ENCODE results near the gene SERPINH1.

Gene SERPINH1

DNA sequence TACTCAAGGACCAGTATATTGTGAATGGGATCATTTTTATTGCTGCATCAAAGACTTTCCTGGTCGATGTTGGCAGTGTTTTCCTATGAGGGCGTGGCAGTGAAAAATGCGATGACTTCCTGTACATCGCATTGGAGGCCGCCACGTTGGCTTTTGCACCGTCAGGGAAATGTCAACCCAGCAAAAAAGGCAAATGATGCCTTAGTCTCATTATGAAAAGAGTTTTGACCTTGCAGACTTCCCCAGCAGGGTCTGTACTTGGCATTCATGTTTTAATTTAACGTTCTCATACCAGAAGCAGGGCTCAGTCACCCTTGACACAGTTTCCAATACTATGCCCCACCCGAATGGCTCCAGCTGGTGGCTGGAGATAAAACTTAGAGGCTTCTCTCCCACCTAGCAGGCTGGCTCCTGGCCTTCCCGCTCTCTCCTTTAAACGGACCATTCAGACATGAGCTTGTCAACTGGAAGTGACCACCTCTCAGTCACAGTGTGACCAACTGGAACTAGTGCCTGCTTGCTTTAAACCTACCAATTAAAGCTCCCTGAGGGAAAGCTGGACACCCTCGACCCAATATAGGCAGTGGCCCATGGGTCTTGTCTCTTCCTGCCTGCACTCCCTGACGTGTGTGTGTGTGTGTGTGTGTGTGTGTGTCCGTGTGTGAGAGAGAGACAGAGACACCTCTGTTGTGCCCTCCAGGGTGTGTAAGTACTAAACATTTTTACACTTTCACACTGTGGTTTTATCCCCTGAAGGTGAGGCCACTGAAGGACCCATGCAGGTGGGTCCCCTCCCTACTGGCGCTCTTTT, 27.6 kb upstream of the SERPINH1 start:
- Histone ChIP-seq H3K27me3 (ENCODE audit: control insufficient read depth in 1 of 2, insufficient read depth in 2 of 2, low read length in 2 of 2) (no peaks in the 10 kb centered on the region), H3K9ac (ENCODE audit: low read length) (no peak overlapping the region), H3K27ac (ENCODE audit: low read depth, low read length) (no peak overlapping the region), H3K9me3 (ENCODE audit: low read length) (no peaks in the 10 kb centered on the region), H3K36me3 (ENCODE audit: insufficient read depth, low read length) (no peaks in the 10 kb centered on the region), H3K4me1 (ENCODE audit: insufficient read depth, low read length) (no peaks in the 10 kb centered on the region), H3K4me3 (ENCODE audit: low read depth in 1 of 2, low read length in 2 of 2) (no peak overlapping the region)

DNA sequence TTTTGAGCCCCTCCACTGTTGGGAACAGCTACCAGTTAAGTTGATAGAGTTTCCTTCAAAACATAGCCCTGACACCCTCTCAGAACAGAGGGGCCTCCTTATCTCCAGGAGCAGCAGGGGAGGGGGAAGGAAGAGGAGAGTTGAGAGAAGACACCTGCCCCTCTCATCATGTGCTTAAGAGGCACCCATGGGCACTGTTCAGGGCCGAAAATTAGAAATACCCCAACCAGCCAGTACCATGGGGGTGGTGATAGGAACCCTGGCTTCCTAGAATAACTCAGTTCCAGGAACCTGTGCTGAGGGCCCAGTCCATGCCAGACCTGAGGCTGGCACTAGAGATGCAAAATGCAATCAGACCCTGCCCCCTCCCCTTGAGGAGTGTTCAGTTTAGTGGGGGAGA, 27.0 kb upstream of the SERPINH1 start:
- Histone ChIP-seq H3K36me3 (ENCODE audit: insufficient read depth, low read length) (no peaks in the 10 kb centered on the region), H3K4me3 (ENCODE audit: low read depth in 1 of 2, low read length in 2 of 2) (no peak overlapping the region), H3K9ac (ENCODE audit: low read length) (no peak overlapping the region), H3K4me1 (ENCODE audit: insufficient read depth, low read length) (no peaks in the 10 kb centered on the region), H3K27ac (ENCODE audit: low read depth, low read length) (no peak overlapping the region), H3K9me3 (ENCODE audit: low read length) (no peaks in the 10 kb centered on the region), H3K27me3 (ENCODE audit: control insufficient read depth in 1 of 2, insufficient read depth in 2 of 2, low read length in 2 of 2) (no peaks in the 10 kb centered on the region)

DNA sequence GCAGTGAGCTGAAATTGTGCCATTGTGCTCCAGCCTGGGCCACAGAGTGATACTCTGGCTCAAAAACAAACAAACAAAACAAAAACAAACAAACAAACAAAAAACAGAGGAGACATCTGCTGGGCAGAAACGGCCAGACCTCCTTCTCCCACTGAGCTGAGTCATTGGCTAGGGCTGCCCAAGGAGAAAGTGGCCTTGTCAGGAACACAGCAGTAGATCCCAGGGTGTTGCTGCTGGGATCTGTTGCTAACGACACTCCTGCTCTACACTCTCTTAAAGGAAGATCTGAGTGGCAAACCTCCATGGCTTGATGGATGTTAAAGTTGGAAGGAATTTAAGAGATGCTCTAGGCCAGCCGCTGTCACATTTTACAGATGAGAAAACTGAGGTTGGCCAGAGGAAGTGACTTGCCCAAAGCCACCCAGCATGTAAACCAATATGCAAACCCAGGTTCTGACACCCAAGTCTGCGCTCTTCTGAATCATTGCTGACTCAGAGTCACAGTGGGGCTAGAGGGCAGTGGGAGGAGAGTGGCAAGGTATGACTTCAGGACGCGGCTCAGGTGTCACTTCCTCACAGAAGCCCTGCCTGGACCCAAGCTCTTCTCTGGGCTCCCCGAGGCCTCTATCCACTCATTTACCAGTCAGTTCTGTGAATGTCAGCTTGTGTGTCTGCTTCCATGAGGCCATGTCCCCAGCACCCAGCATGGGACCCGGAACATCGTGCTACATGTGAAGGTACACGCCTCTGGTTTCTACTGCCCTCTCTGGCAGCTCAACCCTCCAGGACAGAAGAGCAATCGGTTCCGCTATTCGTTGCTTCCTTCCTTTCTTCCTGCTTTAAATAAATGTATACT, 25.0 kb upstream of the SERPINH1 start:
- Histone ChIP-seq H3K4me1 (ENCODE audit: insufficient read depth, low read length) (no peaks in the 10 kb centered on the region), H3K9ac (ENCODE audit: low read length) (no peak overlapping the region), H3K27me3 (ENCODE audit: control insufficient read depth in 1 of 2, insufficient read depth in 2 of 2, low read length in 2 of 2) (no peaks in the 10 kb centered on the region), H3K27ac (ENCODE audit: low read depth, low read length) (no peak overlapping the region), H3K9me3 (ENCODE audit: low read length) (no peaks in the 10 kb centered on the region), H3K36me3 (ENCODE audit: insufficient read depth, low read length) (no peaks in the 10 kb centered on the region), H3K4me3 (ENCODE audit: low read depth in 1 of 2, low read length in 2 of 2) (no peak overlapping the region)

DNA sequence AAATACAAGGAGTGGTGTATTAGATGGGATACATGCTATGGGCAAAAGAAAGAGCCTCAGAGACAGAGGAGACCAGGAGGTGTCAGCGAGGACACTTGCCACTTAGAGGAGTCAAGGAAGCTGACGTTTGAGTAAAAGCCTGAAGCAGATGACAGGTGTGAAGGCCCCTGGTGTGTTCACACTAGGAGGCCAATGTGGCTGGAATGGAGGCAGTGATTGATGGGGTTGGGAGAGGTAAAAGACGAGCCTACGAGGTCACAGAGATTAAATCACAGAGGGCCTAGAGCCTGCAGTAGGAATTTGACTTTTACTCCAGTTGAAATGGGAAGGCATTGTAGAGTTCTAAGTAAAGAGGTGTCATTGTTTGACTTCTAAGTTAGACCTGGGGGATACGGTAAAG, 24.3 kb upstream of the SERPINH1 start:
- Histone ChIP-seq H3K4me3 (ENCODE audit: low read depth in 1 of 2, low read length in 2 of 2) (no peak overlapping the region), H3K9me3 (ENCODE audit: low read length) (no peaks in the 10 kb centered on the region), H3K27me3 (ENCODE audit: control insufficient read depth in 1 of 2, insufficient read depth in 2 of 2, low read length in 2 of 2) (no peaks in the 10 kb centered on the region), H3K36me3 (ENCODE audit: insufficient read depth, low read length) (no peaks in the 10 kb centered on the region), H3K9ac (ENCODE audit: low read length) (no peak overlapping the region), H3K4me1 (ENCODE audit: insufficient read depth, low read length) (no peaks in the 10 kb centered on the region), H3K27ac (ENCODE audit: low read depth, low read length) (no peak overlapping the region)

DNA sequence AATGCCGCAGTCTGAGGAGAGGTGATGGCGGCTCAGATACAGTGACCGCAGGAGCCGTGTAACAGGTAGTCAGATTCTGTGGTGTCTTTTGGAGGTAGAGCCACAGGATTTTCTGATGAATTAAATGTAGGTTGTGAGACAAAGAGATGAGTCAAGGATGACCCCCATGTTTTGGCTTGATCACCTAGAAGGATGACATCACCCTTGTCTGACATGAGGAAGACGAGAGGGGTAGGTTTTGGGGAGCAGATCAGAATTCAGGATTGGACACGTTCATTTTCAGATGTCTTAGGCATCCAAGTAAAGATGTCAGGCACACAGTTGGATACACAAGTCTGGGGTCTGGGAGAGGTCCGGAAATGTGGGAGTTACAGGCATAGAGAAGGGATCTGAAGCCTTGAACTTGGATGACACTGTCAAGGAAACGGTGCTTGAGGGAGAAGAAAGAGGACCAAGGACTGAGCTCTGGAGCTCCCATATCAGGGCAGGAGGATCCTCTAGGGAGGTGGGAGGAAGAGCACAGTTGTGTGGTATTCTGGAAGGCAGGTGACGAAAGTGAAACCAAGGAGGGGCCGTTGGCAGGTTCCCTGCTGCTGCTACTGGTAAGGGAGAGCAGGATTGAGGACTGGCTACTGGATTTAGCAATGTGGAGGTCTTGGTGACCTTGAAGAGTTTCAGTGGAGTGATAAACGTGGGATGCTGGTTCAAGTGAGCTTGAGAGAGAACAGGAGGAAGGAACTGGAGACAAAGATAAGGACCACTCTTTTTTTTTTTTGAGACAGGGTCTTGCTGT, 23.7 kb upstream of the SERPINH1 start:
- H3K27me3 ChIP-seq (ENCODE audit: control insufficient read depth in 1 of 2, insufficient read depth in 2 of 2, low read length in 2 of 2), result no peaks in the 10 kb centered on the region
- no peak overlapping the region for H3K4me3 ChIP-seq (ENCODE audit: low read depth in 1 of 2, low read length in 2 of 2)
- H3K9me3 ChIP-seq (ENCODE audit: low read length), result no peaks in the 10 kb centered on the region
- no peaks in the 10 kb centered on the region for H3K4me1 ChIP-seq (ENCODE audit: insufficient read depth, low read length)
- H3K36me3 ChIP-seq (ENCODE audit: insufficient read depth, low read length), result no peaks in the 10 kb centered on the region
- no peak overlapping the region for H3K9ac ChIP-seq (ENCODE audit: low read length)
- H3K27ac ChIP-seq (ENCODE audit: low read depth, low read length), result no peak overlapping the region

DNA sequence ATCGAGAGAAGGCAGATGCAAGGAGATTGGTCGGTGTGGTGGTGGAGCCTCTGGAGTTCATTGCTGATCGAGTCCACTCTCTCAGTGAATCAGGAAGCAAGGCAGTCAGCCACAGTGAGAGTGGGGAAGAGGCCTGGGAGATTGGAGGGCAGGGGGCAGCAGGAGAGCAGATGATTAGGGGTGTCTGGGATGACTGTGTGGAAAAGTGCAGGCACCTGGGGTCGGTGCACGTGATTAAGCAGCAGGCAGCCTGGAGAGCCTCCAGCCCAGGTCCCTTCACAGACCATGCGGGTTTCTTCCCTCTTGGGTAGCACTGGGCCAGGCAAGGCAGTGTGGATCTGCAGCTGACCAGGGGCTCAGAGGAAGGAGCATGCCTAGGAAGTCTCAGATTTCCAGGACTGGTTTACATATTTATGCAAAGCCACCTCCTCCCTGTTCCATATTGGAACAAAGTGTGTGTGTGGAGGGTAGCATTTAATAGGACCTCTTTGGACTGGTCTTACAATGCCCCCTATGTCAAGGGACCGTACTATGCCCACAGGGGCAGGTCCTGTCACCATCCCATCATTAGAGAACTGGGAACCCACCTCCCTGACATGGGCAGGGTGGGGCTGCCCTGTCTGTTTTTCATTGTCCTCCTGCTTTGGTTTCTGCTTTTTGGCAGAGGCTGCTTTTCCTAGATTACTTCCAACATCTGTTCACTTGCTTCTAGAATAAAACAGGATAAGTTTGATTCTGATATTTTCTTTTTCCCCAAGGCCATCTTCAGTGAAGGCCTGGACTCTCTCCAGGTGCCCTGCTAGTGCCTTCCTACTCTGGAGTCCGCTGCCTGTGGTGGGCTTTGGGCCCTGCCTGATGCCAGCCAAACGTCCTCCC, 22.4 kb upstream of the SERPINH1 start:
- no peaks in the 10 kb centered on the region for H3K9me3 ChIP-seq (ENCODE audit: low read length)
- no peak overlapping the region for H3K27ac ChIP-seq (ENCODE audit: low read depth, low read length)

DNA sequence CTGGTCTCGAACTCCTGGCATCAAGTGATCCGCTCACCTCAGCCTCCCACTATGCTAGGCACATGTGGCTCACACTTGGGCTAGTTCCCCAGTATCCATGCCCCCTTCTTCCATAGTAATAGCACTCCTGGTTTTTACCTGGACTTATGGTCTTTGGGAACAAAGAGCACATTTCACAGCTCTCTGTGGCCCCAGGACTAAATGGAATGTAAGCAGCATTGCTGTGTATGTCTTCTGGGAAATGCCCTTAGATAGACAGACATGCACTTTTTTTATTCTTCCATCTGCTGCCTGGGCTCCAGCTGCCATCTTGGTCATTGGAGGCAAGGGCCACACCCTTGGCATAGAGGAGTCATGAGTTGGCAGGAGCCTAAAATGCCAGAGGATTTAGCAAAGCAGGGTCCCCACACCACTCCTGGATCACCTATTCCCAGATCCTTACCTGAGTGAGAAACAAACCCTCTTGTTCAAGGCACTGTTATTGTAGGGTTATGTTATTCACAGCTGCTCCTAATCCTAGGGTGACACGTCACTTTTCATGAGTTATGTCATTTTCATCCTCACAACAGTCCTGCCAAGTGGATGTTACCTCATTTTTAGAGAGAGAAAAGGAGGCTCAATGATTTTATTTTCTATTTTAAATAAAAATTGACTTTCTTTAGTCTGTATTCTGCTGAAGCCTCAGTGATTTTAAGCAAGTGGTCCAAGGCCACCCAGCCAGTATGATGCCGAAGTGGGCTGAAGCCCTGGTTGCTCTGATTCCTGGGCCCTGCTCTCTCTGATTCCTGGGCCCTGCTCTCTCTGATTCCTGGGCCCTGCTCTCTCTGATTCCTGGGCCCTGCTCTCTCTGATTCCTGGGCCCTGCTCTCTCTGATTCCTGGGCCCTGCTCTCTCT, 20.6 kb upstream of the SERPINH1 start:
- Histone ChIP-seq H3K4me3 (ENCODE audit: low read depth in 1 of 2, low read length in 2 of 2) (no peak overlapping the region), H3K9ac (ENCODE audit: low read length) (no peak overlapping the region), H3K27me3 (ENCODE audit: control insufficient read depth in 1 of 2, insufficient read depth in 2 of 2, low read length in 2 of 2) (no peaks in the 10 kb centered on the region), H3K27ac (ENCODE audit: low read depth, low read length) (no peak overlapping the region), H3K9me3 (ENCODE audit: low read length) (no peaks in the 10 kb centered on the region), H3K4me1 (ENCODE audit: insufficient read depth, low read length) (no peaks in the 10 kb centered on the region), H3K36me3 (ENCODE audit: insufficient read depth, low read length) (no peaks in the 10 kb centered on the region)

More for the DNA sequence above, 22.4 kb upstream of the SERPINH1 start:
- Histone ChIP-seq H3K27me3 (ENCODE audit: control insufficient read depth in 1 of 2, insufficient read depth in 2 of 2, low read length in 2 of 2) (no peaks in the 10 kb centered on the region), H3K4me3 (ENCODE audit: low read depth in 1 of 2, low read length in 2 of 2) (no peak overlapping the region), H3K9ac (ENCODE audit: low read length) (no peak overlapping the region), H3K4me1 (ENCODE audit: insufficient read depth, low read length) (no peaks in the 10 kb centered on the region), H3K36me3 (ENCODE audit: insufficient read depth, low read length) (no peaks in the 10 kb centered on the region)

DNA sequence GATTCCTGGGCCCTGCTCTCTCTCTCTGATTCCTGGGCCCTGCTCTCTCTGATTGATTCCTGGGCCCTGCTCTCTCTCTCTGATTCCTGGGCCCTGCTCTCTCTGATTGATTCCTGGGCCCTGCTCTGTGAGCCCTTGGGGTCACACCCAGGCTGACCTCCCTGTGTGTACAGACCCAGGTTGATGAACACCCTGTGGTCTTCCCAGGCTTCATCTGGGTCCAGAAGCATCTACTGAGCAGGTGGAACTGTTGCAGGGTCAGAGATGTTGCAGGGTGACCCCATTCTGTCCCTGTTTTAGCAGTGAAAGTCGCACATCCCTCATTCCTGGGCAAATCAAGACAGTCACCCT, 20.0 kb upstream of the SERPINH1 start:
- H3K9ac ChIP-seq (ENCODE audit: low read length), result no peak overlapping the region
- no peaks in the 10 kb centered on the region for H3K36me3 ChIP-seq (ENCODE audit: insufficient read depth, low read length)
- H3K27me3 ChIP-seq (ENCODE audit: control insufficient read depth in 1 of 2, insufficient read depth in 2 of 2, low read length in 2 of 2), result no peaks in the 10 kb centered on the region
- no peaks in the 10 kb centered on the region for H3K4me1 ChIP-seq (ENCODE audit: insufficient read depth, low read length)
- H3K27ac ChIP-seq (ENCODE audit: low read depth, low read length), result no peak overlapping the region
- no peak overlapping the region for H3K4me3 ChIP-seq (ENCODE audit: low read depth in 1 of 2, low read length in 2 of 2)
- H3K9me3 ChIP-seq (ENCODE audit: low read length), result no peaks in the 10 kb centered on the region

DNA sequence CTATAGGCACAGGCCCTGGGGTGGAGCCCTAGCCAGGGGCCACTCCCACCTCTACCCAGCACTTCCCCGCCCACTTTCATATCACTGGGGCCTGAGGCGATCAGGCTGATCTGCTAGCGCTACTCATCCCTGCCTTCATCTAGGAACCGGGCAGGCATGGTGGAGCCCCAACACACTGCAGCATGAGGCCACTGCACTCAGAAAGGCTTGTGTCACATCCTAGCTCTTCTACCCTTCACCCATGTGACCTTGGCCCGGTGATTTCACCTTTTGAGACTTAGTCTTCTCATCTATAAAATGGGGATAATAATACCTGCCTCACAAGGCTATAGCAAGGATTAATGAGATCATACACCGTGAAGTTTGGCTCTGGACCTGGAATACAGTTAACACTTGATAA, 18.2 kb upstream of the SERPINH1 start:
- H3K27me3 ChIP-seq (ENCODE audit: control insufficient read depth in 1 of 2, insufficient read depth in 2 of 2, low read length in 2 of 2), result no peaks in the 10 kb centered on the region
- H3K9me3 ChIP-seq (ENCODE audit: low read length), result no peaks in the 10 kb centered on the region
- H3K27ac ChIP-seq (ENCODE audit: low read depth, low read length), result no peak overlapping the region
- H3K4me1 ChIP-seq (ENCODE audit: insufficient read depth, low read length), result peaks cover 10% of the 10 kb centered on the region
- H3K4me3 ChIP-seq (ENCODE audit: low read depth in 1 of 2, low read length in 2 of 2), result no peak overlapping the region
- H3K36me3 ChIP-seq (ENCODE audit: insufficient read depth, low read length), result no peaks in the 10 kb centered on the region
- no peak overlapping the region for H3K9ac ChIP-seq (ENCODE audit: low read length)

DNA sequence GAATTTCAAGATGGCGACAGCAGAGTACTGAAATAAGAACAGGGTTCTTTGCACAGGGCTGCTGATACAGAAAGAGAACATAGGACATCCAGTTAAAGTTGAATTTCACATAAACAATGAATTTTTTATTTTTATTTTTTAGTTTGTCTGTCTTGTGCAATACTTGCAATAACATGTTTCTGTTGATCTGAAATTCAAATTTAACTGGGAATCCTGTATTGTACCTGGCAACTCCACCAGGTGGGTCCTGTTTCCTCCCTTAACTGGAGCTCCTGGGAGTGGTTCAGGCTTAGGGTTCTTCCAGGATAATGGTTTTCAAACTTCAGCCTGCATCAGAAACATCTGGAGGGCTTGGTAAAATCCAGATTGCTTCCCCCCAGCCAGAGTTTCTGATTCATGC, 14.9 kb upstream of the SERPINH1 start:
- H3K4me3 ChIP-seq (ENCODE audit: low read depth in 1 of 2, low read length in 2 of 2), result no peak overlapping the region
- H3K4me1 ChIP-seq (ENCODE audit: insufficient read depth, low read length), result peaks cover 10% of the 10 kb centered on the region

More for the DNA sequence above, 14.9 kb upstream of the SERPINH1 start:
- no peaks in the 10 kb centered on the region for H3K36me3 ChIP-seq (ENCODE audit: insufficient read depth, low read length)
- H3K27me3 ChIP-seq (ENCODE audit: control insufficient read depth in 1 of 2, insufficient read depth in 2 of 2, low read length in 2 of 2), result no peaks in the 10 kb centered on the region
- no peaks in the 10 kb centered on the region for H3K9me3 ChIP-seq (ENCODE audit: low read length)
- H3K9ac ChIP-seq (ENCODE audit: low read length), result no peak overlapping the region
- no peak overlapping the region for H3K27ac ChIP-seq (ENCODE audit: low read depth, low read length)

Measured in muscle layer of colon (tissue), 2 donors.